Non-pigmented ciliary epithelial cell (primary cell): ENCODE measurements around the gene ITSN1.

ENCODE experiments used
- DNase-seq: peaks from one replicate; pipeline ENCODE4 v3.0.0-alpha.2; 2010; ENCODE audit warnings: low read depth

The ITSN1 gene

GRCh38 chr21:33937146-33937545 is 294.8 kb downstream of the ITSN1 start:
- no peak for DNase-seq

GRCh38 chr21:33937931-33938339 is 295.6 kb downstream of the ITSN1 start:
- no peak for DNase-seq

- no peak for DNase-seq
Observed at GRCh38 chr21:33938381-33938780, 296.1 kb downstream of the ITSN1 start.

- DNase-seq = no peak
Observed at GRCh38 chr21:33939226-33939625, 296.9 kb downstream of the ITSN1 start.

- peak; percentile 30 for DNase-seq
Observed at GRCh38 chr21:33940164-33940880, 298.0 kb downstream of the ITSN1 start.

GRCh38 chr21:33940881-33941245 is 298.6 kb downstream of the ITSN1 start:
- DNase-seq = peak; percentile 23

- no peak for DNase-seq
Observed at GRCh38 chr21:33942426-33942825, 300.1 kb downstream of the ITSN1 start.

- DNase-seq = no peak
Observed at GRCh38 chr21:33943293-33943692, 301.0 kb downstream of the ITSN1 start.

GRCh38 chr21:33944185-33944763 is 302.0 kb downstream of the ITSN1 start:
- no peak for DNase-seq

GRCh38 chr21:33945652-33946270 is 303.5 kb downstream of the ITSN1 start:
- no peak for DNase-seq

GRCh38 chr21:33947451-33948095 is 305.3 kb downstream of the ITSN1 start:
- DNase-seq = no peak

GRCh38 chr21:33948096-33948950 is 306.0 kb downstream of the ITSN1 start:
- no peak for DNase-seq

GRCh38 chr21:33948951-33949444 is 306.7 kb downstream of the ITSN1 start:
- no peak for DNase-seq
